OCI-LY3 (cell line): ENCODE results near the gene COMT.

ENCODE experiments used
- EZH2phosphoT487 ChIP-seq: fragments of 200-600 bp; shearing (Covaris generic); IDR thresholded peaks from 2 replicates; pipeline ENCODE4 v1.6.1; 2018; ENCODE audit warnings: antibody characterized with exemption, mixed run types, low read depth
- TF ChIP-seq, protein P1 (sequence below): fragments of 200-600, 300-600 bp; sonication (generic); IDR thresholded peaks from 2 replicates; pipeline ENCODE4 v1.5.1; 2014; ENCODE audit warnings: antibody characterized with exemption, low read length, low read depth

DNA sequence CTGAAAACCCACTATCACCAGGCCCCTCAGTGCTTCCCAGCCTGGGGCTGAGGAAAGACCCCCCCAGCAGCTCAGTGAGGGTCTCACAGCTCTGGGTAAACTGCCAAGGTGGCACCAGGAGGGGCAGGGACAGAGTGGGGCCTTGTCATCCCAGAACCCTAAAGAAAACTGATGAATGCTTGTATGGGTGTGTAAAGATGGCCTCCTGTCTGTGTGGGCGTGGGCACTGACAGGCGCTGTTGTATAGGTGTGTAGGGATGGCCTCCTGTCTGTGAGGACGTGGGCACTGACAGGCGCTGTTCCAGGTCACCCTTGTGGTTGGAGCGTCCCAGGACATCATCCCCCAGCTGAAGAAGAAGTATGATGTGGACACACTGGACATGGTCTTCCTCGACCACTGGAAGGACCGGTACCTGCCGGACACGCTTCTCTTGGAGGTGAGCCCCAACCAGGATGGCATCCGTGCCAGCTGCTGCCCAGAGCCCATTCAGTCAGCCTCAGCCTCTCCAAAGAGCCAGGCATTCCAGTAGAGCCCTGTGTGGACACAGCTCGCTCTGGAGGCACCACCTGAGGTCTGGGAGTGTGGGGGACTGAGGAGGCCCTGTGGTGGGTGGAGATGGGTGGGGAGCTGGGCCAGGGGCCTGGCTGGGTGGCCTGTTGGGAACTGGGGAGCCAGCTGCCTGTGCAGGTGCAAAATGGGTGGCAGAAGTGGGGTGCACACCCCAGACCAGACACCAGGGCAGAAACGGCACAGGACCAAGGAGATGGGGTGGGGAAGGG lies 22.5 kb downstream of the COMT start:
- TF ChIP-seq, protein P1, sequence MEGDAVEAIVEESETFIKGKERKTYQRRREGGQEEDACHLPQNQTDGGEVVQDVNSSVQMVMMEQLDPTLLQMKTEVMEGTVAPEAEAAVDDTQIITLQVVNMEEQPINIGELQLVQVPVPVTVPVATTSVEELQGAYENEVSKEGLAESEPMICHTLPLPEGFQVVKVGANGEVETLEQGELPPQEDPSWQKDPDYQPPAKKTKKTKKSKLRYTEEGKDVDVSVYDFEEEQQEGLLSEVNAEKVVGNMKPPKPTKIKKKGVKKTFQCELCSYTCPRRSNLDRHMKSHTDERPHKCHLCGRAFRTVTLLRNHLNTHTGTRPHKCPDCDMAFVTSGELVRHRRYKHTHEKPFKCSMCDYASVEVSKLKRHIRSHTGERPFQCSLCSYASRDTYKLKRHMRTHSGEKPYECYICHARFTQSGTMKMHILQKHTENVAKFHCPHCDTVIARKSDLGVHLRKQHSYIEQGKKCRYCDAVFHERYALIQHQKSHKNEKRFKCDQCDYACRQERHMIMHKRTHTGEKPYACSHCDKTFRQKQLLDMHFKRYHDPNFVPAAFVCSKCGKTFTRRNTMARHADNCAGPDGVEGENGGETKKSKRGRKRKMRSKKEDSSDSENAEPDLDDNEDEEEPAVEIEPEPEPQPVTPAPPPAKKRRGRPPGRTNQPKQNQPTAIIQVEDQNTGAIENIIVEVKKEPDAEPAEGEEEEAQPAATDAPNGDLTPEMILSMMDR, result no peak
- TF ChIP-seq EZH2phosphoT487, result no peak
